ENCODE data around the gene C2orf76.
"Not testable (repeated sequence)": the region's sequence is repeated elsewhere in the genome, so short reads cannot be mapped to it uniquely, and the experiment has no call there.

C2orf76 gene

DNA sequence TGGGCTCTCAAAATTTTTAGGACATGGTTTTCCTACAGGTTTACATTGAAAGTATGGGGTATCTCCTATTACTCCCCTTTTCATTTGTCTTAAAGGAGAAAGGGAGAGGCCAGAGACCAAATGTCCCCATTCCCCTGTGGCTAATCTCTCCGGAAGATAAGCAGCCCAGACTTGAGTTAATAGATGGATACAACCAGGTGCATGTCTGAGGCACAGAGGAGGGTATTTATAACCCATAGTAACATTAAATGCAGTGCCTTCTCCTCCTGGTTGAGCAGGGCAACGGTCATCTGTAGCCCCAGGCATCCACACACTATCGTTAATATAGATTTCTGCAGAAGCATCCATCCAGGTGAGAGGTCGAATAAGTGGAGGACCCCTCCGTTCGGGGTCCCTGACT lies 9.8 kb upstream of the C2orf76 start:
- not testable (repeated sequence) for H3K9ac ChIP-seq (ENCODE audit: low read depth, low read length); H3K27ac ChIP-seq (ENCODE audit: low read length)

GRCh38 chr2:119373907-119374745 lies 7.5 kb upstream of the C2orf76 start:
- H3K36me3 ChIP-seq (ENCODE audit: insufficient read depth, low read depth, low read length): peaks cover 46% of the 10 kb centered on the region
- not testable (repeated sequence) for H3K4me1 ChIP-seq (ENCODE audit: insufficient read depth, low read length); H3K4me3 ChIP-seq (ENCODE audit: low read length)

More for the DNA sequence above, 9.8 kb upstream of the C2orf76 start:
- not testable (repeated sequence) for H3K27me3 ChIP-seq (ENCODE audit: insufficient read depth, low read length); H3K4me1 ChIP-seq (ENCODE audit: insufficient read depth, low read length); H3K9me3 ChIP-seq (ENCODE audit: insufficient read depth, low read depth, low read length); H3K4me3 ChIP-seq (ENCODE audit: low read length)
- H3K36me3 ChIP-seq (ENCODE audit: insufficient read depth, low read depth, low read length): peaks cover 24% of the 10 kb centered on the region

GRCh38 chr2:119372778-119373568 lies 6.3 kb upstream of the C2orf76 start:
- H3K9ac ChIP-seq (ENCODE audit: low read depth, low read length): no peak overlapping the region
- peaks cover 4% of the 10 kb centered on the region; the same call in 1 of the 2 replicates for H3K4me1 ChIP-seq (ENCODE audit: insufficient read depth, low read length)
- peaks cover 56% of the 10 kb centered on the region for H3K36me3 ChIP-seq (ENCODE audit: insufficient read depth, low read depth, low read length)
- H3K4me3 ChIP-seq (ENCODE audit: low read length): no peak overlapping the region
- no peaks in the 10 kb centered on the region for H3K27me3 ChIP-seq (ENCODE audit: insufficient read depth, low read length)
- no peak overlapping the region for H3K27ac ChIP-seq (ENCODE audit: low read length)
- H3K9me3 ChIP-seq (ENCODE audit: insufficient read depth, low read depth, low read length): no peaks in the 10 kb centered on the region; the same call in 1 of the 2 replicates

More at GRCh38 chr2:119373907-119374745, 7.5 kb upstream of the C2orf76 start:
- H3K9me3 ChIP-seq (ENCODE audit: insufficient read depth, low read depth, low read length); H3K9ac ChIP-seq (ENCODE audit: low read depth, low read length); H3K27me3 ChIP-seq (ENCODE audit: insufficient read depth, low read length); H3K27ac ChIP-seq (ENCODE audit: low read length): not testable (repeated sequence)

DNA sequence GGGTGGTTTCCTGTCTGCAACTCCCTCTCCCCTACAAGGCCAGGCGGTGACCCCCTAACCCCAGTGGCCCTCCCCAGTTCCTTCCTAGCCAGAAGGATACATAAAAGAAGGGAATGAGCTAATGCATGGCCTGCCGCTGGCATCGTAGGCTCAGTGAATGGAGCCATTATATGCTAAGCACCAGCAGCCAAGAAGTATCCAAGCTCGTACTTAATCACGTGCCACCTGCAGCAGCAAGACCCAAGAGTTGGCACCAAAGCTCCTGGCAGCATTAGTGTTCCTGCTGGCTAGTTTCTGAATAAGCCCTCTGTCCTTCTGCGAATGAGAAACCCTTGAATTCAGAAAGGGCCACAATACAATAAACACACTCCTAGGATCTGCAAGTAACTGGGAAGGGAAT lies 4.5 kb upstream of the C2orf76 start:
- H3K4me3 ChIP-seq (ENCODE audit: low read length): no peak overlapping the region
- peaks cover 6% of the 10 kb centered on the region; the same call in 1 of the 2 replicates for H3K4me1 ChIP-seq (ENCODE audit: insufficient read depth, low read length)
- H3K9me3 ChIP-seq (ENCODE audit: insufficient read depth, low read depth, low read length): no peaks in the 10 kb centered on the region; the same call in 1 of the 2 replicates
- H3K27ac ChIP-seq (ENCODE audit: low read length): no peak overlapping the region
- H3K9ac ChIP-seq (ENCODE audit: low read depth, low read length): no peak overlapping the region
- H3K27me3 ChIP-seq (ENCODE audit: insufficient read depth, low read length): no peaks in the 10 kb centered on the region
- H3K36me3 ChIP-seq (ENCODE audit: insufficient read depth, low read depth, low read length): peaks cover 56% of the 10 kb centered on the region

DNA sequence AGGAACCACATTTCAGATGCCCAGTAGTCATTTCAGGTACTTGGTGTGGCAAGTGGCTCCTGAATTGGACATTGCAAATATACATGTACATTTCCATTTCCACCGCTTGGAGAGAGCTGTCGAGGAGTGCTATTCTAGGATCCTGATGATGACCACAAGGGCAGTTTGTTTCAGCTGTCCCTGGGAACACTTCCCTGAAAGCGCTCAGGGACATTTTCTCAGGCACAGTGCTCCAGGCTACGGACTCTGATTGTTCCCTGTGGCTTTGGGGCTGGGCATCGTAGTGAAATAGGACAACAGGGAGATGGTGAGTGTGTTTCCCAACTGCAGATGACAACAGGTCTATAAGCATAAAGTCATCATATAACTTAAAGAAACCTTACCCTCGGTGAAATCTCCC lies 3.2 kb upstream of the C2orf76 start:
- Histone ChIP-seq H3K4me3 (ENCODE audit: low read length) (no peak overlapping the region), H3K27ac (ENCODE audit: low read length) (no peak overlapping the region), H3K4me1 (ENCODE audit: insufficient read depth, low read length) (peaks cover 12% of the 10 kb centered on the region; the same call in 1 of the 2 replicates), H3K27me3 (ENCODE audit: insufficient read depth, low read length) (no peaks in the 10 kb centered on the region), H3K36me3 (ENCODE audit: insufficient read depth, low read depth, low read length) (peaks cover 56% of the 10 kb centered on the region), H3K9me3 (ENCODE audit: insufficient read depth, low read depth, low read length) (no peaks in the 10 kb centered on the region; the same call in 1 of the 2 replicates), H3K9ac (ENCODE audit: low read depth, low read length) (no peak overlapping the region)

DNA sequence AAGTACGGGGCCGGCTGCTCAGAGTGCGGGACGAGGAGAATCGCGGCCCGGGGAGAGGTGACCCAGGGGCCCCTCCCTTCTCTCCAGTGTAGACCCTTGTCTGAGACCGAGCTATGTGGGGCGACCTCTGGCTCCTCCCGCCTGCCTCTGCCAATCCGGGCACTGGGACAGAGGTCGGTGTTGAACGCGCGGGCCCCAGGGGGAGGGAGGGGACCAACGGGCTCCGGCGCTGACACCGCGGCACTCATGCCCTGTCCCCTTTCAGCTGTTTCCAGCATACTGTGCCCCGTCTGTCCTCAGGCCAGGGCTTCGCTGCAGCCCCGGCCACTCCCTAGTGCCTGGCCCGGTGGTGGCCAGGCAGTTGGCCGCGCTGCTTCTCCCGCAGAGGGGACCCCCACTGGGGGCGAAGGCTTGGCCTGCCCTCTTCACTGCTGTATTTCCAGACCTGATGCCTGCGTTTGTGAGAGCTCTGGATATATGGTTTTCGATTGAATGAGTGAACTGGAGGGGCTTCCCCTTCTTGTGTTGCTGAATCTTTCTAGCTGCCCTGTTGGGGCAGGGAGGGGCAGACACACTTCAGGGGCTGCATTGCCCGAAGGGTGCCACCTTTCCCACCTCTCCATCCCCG lies 952 bp upstream of the C2orf76 start:
- H3K27me3 ChIP-seq (ENCODE audit: insufficient read depth, low read length): no peaks in the 10 kb centered on the region
- peak overlapping the region; percentile 66 for H3K27ac ChIP-seq (ENCODE audit: low read length)
- H3K9ac ChIP-seq (ENCODE audit: low read depth, low read length): peak overlapping the region; percentile 93
- peaks cover 44% of the 10 kb centered on the region for H3K36me3 ChIP-seq (ENCODE audit: insufficient read depth, low read depth, low read length)
- no peaks in the 10 kb centered on the region for H3K9me3 ChIP-seq (ENCODE audit: insufficient read depth, low read depth, low read length)
- peak overlapping the region; percentile 90 for H3K4me3 ChIP-seq (ENCODE audit: low read length)
- peaks cover 12% of the 10 kb centered on the region; the same call in 1 of the 2 replicates for H3K4me1 ChIP-seq (ENCODE audit: insufficient read depth, low read length)

DNA sequence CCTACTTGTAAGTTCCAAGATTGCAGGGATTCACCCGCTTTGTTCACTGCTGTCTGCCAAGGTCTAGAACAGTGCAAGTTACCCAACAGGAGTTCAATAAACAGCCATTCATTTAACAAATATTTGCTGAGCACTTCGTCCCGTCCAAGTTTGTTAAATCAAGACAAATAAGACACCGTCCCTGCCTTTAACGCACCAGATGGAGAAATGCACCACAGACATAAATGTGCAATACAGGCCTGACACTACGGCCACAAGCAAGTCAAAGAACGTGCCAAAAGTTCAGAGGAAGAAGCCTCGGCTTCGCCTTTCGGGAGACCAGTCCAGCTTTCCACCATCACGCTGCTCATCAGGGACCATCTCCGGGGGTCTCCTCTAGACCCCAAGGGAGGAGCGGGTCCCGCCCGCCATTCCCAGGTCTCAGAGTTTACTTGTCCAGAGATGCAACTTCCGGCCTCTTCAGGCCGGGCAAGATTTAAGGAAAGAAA lies 429 bp downstream of the C2orf76 start:
- Histone ChIP-seq H3K4me1 (ENCODE audit: insufficient read depth, low read length) (peaks cover 12% of the 10 kb centered on the region; the same call in 1 of the 2 replicates), H3K4me3 (ENCODE audit: low read length) (peak overlapping the region; percentile 90), H3K9ac (ENCODE audit: low read depth, low read length) (peak overlapping the region; percentile 82), H3K36me3 (ENCODE audit: insufficient read depth, low read depth, low read length) (peaks cover 30% of the 10 kb centered on the region), H3K9me3 (ENCODE audit: insufficient read depth, low read depth, low read length) (no peaks in the 10 kb centered on the region), H3K27ac (ENCODE audit: low read length) (peak overlapping the region; percentile 41), H3K27me3 (ENCODE audit: insufficient read depth, low read length) (no peaks in the 10 kb centered on the region)

DNA sequence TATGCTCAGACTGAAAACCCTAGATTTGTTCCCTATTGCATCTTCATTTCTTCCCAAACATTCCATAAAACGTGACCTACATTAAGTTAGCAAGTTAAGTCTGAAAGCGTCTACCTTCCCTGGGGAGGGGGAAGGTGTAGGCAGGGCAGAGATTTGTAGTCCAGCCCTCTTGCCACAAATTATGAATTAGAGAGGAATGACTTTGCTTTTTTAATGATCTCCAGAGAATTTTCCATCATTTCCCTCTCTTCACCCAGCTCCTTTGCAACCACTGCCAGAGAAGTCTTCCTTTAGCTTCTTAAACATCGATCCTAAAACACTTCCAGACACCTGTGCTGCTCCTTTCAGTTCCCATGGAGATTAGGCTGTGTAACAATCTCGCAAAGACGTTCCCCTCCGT lies 1.2 kb downstream of the C2orf76 start:
- no peak overlapping the region for H3K27ac ChIP-seq (ENCODE audit: low read length)
- H3K4me1 ChIP-seq (ENCODE audit: insufficient read depth, low read length): peaks cover 12% of the 10 kb centered on the region; the same call in 1 of the 2 replicates
- H3K27me3 ChIP-seq (ENCODE audit: insufficient read depth, low read length): no peaks in the 10 kb centered on the region
- H3K4me3 ChIP-seq (ENCODE audit: low read length): peak overlapping the region; percentile 90
- H3K9ac ChIP-seq (ENCODE audit: low read depth, low read length): peak overlapping the region; percentile 82; the same call in 1 of the 2 replicates
- peaks cover 22% of the 10 kb centered on the region for H3K36me3 ChIP-seq (ENCODE audit: insufficient read depth, low read depth, low read length)
- no peaks in the 10 kb centered on the region for H3K9me3 ChIP-seq (ENCODE audit: insufficient read depth, low read depth, low read length)

- Histone ChIP-seq H3K4me3 (ENCODE audit: low read length) (peak overlapping the region; percentile 90; the same call in 1 of the 2 replicates), H3K27me3 (ENCODE audit: insufficient read depth, low read length) (no peaks in the 10 kb centered on the region), H3K36me3 (ENCODE audit: insufficient read depth, low read depth, low read length) (peaks cover 17% of the 10 kb centered on the region), H3K27ac (ENCODE audit: low read length) (no peak overlapping the region), H3K9me3 (ENCODE audit: insufficient read depth, low read depth, low read length) (no peaks in the 10 kb centered on the region), H3K4me1 (ENCODE audit: insufficient read depth, low read length) (peaks cover 12% of the 10 kb centered on the region; the same call in 1 of the 2 replicates), H3K9ac (ENCODE audit: low read depth, low read length) (no peak overlapping the region)
Measured at GRCh38 chr2:119364798-119365197, 1.8 kb downstream of the C2orf76 start.

GRCh38 chr2:119360423-119360966 lies 6.1 kb downstream of the C2orf76 start:
- H3K4me1 ChIP-seq (ENCODE audit: insufficient read depth, low read length): peaks cover 2% of the 10 kb centered on the region; the same call in 1 of the 2 replicates
- no peak overlapping the region for H3K9ac ChIP-seq (ENCODE audit: low read depth, low read length)
- no peaks in the 10 kb centered on the region for H3K9me3 ChIP-seq (ENCODE audit: insufficient read depth, low read depth, low read length)
- no peak overlapping the region for H3K4me3 ChIP-seq (ENCODE audit: low read length)
- no peaks in the 10 kb centered on the region for H3K36me3 ChIP-seq (ENCODE audit: insufficient read depth, low read depth, low read length)
- no peak overlapping the region for H3K27ac ChIP-seq (ENCODE audit: low read length)
- no peaks in the 10 kb centered on the region for H3K27me3 ChIP-seq (ENCODE audit: insufficient read depth, low read length)

DNA sequence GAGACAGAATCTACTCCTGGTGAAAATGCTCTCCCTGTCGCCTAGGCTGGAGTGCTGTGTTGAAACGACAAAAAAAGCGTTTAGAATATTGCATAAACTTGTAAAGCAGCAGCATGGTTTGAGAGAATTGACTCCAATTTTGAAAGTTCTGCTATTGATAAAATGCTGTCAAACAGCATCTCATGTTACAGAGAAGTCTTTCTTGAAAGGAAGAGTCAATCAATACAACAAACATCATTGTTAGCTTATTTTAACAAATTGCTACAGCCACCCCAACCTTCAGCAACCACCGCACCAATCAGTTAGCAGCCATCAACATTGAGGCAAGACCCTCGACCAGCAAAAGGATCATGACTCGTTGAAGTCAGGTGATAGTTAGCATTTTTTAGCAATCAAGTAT lies 6.9 kb downstream of the C2orf76 start:
- Histone ChIP-seq H3K27ac (ENCODE audit: low read length) (no peak overlapping the region), H3K9ac (ENCODE audit: low read depth, low read length) (no peak overlapping the region), H3K4me3 (ENCODE audit: low read length) (no peak overlapping the region), H3K36me3 (ENCODE audit: insufficient read depth, low read depth, low read length) (no peaks in the 10 kb centered on the region), H3K27me3 (ENCODE audit: insufficient read depth, low read length) (no peaks in the 10 kb centered on the region), H3K4me1 (ENCODE audit: insufficient read depth, low read length) (no peaks in the 10 kb centered on the region), H3K9me3 (ENCODE audit: insufficient read depth, low read depth, low read length) (no peaks in the 10 kb centered on the region)
